NCI-H2029 treated with DMSO at 0.1 percent for 48 hours (cell line): ENCODE data around the gene UBE2H.
"Not testable (repeated sequence)": the region's sequence is repeated elsewhere in the genome, so short reads cannot be mapped to it uniquely, and the experiment has no call there.

ENCODE experiments used
- DNase-seq: peaks from one replicate; lab custom pipeline; 2025; lab: John Stamatoyannopoulos, UW

The UBE2H gene

GRCh38 chr7:129874722-129875121 is 78.0 kb downstream of the UBE2H start:
- no peak for DNase-seq

- no peak for DNase-seq
These were observed 80.7 kb downstream of the UBE2H start for GRCh38 chr7:129872054-129872453.

- DNase-seq, result no peak
These were observed 82.1 kb downstream of the UBE2H start for GRCh38 chr7:129870668-129871067.

GRCh38 chr7:129866251-129866650 is 86.5 kb downstream of the UBE2H start:
- no peak for DNase-seq

GRCh38 chr7:129865925-129866201 is 86.9 kb downstream of the UBE2H start:
- no peak for DNase-seq

GRCh38 chr7:129865093-129865924 is 87.5 kb downstream of the UBE2H start:
- DNase-seq, result no peak

GRCh38 chr7:129864676-129865075 is 88.1 kb downstream of the UBE2H start:
- not testable (repeated sequence) for DNase-seq

- peak; percentile 35 for DNase-seq
These were observed 88.7 kb downstream of the UBE2H start for GRCh38 chr7:129864042-129864441.

- no peak for DNase-seq
These were observed 90.1 kb downstream of the UBE2H start for GRCh38 chr7:129862682-129863081.

GRCh38 chr7:129860784-129861183 is 92.0 kb downstream of the UBE2H start:
- not testable (repeated sequence) for DNase-seq

GRCh38 chr7:129859183-129859582 is 93.6 kb downstream of the UBE2H start:
- no peak for DNase-seq

GRCh38 chr7:129858490-129858889 is 94.3 kb downstream of the UBE2H start:
- DNase-seq, result no peak

- no peak for DNase-seq
These were observed 95.4 kb downstream of the UBE2H start for GRCh38 chr7:129857313-129857712.

GRCh38 chr7:129855935-129856717 is 96.6 kb downstream of the UBE2H start:
- no peak for DNase-seq

- DNase-seq, result no peak
These were observed 97.5 kb downstream of the UBE2H start for GRCh38 chr7:129855234-129855673.

- no peak for DNase-seq
These were observed 98.4 kb downstream of the UBE2H start for GRCh38 chr7:129854401-129854800.

GRCh38 chr7:129853661-129854268 is 99.0 kb downstream of the UBE2H start:
- no peak for DNase-seq

- no peak for DNase-seq
These were observed 101.0 kb downstream of the UBE2H start for GRCh38 chr7:129851809-129852208.

GRCh38 chr7:129851174-129851573 is 101.6 kb downstream of the UBE2H start:
- DNase-seq, result no peak

GRCh38 chr7:129848436-129848835 is 104.3 kb downstream of the UBE2H start:
- DNase-seq, result no peak

GRCh38 chr7:129845972-129846327 is 106.8 kb downstream of the UBE2H start:
- no peak for DNase-seq

GRCh38 chr7:129845178-129845971 is 107.4 kb downstream of the UBE2H start:
- DNase-seq, result peak; percentile 59
